ENCODE results near the gene TCTA.
"Not testable (repeated sequence)": the region's sequence is repeated elsewhere in the genome, so short reads cannot be mapped to it uniquely, and the experiment has no call there.

Gene TCTA

DNA sequence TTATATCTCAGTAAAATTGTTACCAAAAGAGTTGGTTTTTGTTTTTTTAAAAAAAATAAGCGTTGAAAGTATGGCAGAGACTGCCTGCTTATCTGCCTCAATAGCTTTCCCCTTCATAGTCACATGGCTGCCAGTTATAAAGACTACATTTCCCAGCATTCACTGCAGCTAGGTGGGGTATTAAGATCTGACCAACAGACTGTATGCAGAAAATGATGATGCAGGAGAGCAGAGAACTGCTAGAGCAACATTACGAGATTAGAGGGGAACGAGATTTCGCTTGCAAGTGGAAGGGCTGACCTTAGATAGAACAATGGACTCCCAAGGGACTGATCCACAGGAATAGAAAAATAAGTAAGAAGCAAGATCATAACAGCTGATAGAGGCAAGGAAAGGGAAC lies 14.8 kb upstream of the TCTA start:
- peak overlapping the region; percentile 21 for H3K4me3 Mint-ChIP-seq
- H3K27ac Mint-ChIP-seq = peak overlapping the region; percentile 65
- DNase-seq (ENCODE audit: low spot score in 2 of 2) (no peak), ATAC-seq (ENCODE audit: low read depth) (peak; percentile 81)
- peaks cover 43% of the 10 kb centered on the region for H3K4me1 Mint-ChIP-seq
- peaks cover 26% of the 10 kb centered on the region for H3K36me3 Mint-ChIP-seq
- H3K27me3 Mint-ChIP-seq = no peaks in the 10 kb centered on the region
- no peaks in the 10 kb centered on the region for H3K9me3 Mint-ChIP-seq

DNA sequence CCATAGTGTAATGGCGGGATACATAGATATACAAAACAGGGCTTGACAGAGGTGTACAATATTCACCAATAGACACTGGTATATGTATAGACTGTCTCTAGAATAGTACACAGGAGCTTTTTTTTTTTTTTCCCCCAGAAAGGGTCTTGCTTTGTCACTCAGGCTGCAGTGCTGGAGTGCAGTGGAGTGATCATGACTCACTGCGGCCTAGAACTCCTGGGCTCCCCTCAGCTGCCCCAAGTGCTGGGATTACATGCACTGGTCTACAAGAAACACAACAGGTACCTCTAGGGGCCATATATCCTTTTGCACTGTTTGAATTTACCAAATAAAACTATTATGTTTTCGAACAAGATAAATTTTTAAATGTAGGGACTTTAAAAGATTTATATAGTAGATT lies 12.8 kb upstream of the TCTA start:
- no peaks in the 10 kb centered on the region for H3K27me3 Mint-ChIP-seq
- peaks cover 32% of the 10 kb centered on the region for H3K4me1 Mint-ChIP-seq
- H3K4me3 Mint-ChIP-seq = no peak overlapping the region
- peaks cover 27% of the 10 kb centered on the region for H3K36me3 Mint-ChIP-seq
- H3K9me3 Mint-ChIP-seq = no peaks in the 10 kb centered on the region
- DNase-seq (ENCODE audit: low spot score in 2 of 2) (no peak), ATAC-seq (ENCODE audit: low read depth) (peak; percentile 3)
- H3K27ac Mint-ChIP-seq = peak overlapping the region; percentile 85

GRCh38 chr3:49401766-49402165 lies 10.5 kb upstream of the TCTA start:
- ATAC-seq (ENCODE audit: low read depth) (no peak), DNase-seq (ENCODE audit: low spot score in 2 of 2) (no peak)
- peak overlapping the region; percentile 81 for H3K27ac Mint-ChIP-seq
- no peak overlapping the region for H3K4me3 Mint-ChIP-seq
- H3K27me3 Mint-ChIP-seq = no peaks in the 10 kb centered on the region
- H3K4me1 Mint-ChIP-seq = peaks cover 33% of the 10 kb centered on the region
- no peaks in the 10 kb centered on the region for H3K9me3 Mint-ChIP-seq
- peaks cover 23% of the 10 kb centered on the region for H3K36me3 Mint-ChIP-seq

GRCh38 chr3:49403891-49404290 lies 8.3 kb upstream of the TCTA start:
- no peak overlapping the region for H3K27ac Mint-ChIP-seq
- peaks cover 18% of the 10 kb centered on the region for H3K36me3 Mint-ChIP-seq
- DNase-seq (ENCODE audit: low spot score in 2 of 2) (no peak), ATAC-seq (ENCODE audit: low read depth) (no peak)
- H3K4me3 Mint-ChIP-seq = no peak overlapping the region
- no peaks in the 10 kb centered on the region for H3K27me3 Mint-ChIP-seq
- H3K4me1 Mint-ChIP-seq = peaks cover 33% of the 10 kb centered on the region
- H3K9me3 Mint-ChIP-seq = no peaks in the 10 kb centered on the region

DNA sequence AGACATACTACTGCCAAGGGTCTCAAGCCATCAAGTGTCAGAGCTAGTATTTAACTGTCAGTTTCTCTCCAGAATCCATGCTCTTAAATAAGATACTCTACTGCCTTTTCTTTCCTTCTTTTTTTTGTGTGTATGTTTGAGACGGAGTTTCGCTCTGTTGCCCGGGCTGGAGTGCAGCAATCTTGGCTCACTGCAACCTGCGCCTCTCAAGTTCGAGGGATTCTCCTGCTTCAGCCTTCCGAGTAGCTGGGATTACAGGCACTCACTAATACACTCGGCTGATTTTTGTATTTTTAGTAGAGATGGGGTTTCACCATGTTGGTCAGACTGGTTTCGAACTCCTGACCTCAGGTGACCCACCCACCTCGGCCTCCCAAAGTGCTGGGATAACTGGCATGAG lies 6.7 kb upstream of the TCTA start:
- not testable (repeated sequence) for ATAC-seq (ENCODE audit: low read depth); H3K9me3 Mint-ChIP-seq; DNase-seq (ENCODE audit: low spot score in 2 of 2); H3K27me3 Mint-ChIP-seq
- peaks cover 38% of the 10 kb centered on the region for H3K4me1 Mint-ChIP-seq
- peaks cover 13% of the 10 kb centered on the region for H3K36me3 Mint-ChIP-seq
- peak overlapping the region; percentile 21 for H3K4me3 Mint-ChIP-seq
- peak overlapping the region; percentile 86 for H3K27ac Mint-ChIP-seq

DNA sequence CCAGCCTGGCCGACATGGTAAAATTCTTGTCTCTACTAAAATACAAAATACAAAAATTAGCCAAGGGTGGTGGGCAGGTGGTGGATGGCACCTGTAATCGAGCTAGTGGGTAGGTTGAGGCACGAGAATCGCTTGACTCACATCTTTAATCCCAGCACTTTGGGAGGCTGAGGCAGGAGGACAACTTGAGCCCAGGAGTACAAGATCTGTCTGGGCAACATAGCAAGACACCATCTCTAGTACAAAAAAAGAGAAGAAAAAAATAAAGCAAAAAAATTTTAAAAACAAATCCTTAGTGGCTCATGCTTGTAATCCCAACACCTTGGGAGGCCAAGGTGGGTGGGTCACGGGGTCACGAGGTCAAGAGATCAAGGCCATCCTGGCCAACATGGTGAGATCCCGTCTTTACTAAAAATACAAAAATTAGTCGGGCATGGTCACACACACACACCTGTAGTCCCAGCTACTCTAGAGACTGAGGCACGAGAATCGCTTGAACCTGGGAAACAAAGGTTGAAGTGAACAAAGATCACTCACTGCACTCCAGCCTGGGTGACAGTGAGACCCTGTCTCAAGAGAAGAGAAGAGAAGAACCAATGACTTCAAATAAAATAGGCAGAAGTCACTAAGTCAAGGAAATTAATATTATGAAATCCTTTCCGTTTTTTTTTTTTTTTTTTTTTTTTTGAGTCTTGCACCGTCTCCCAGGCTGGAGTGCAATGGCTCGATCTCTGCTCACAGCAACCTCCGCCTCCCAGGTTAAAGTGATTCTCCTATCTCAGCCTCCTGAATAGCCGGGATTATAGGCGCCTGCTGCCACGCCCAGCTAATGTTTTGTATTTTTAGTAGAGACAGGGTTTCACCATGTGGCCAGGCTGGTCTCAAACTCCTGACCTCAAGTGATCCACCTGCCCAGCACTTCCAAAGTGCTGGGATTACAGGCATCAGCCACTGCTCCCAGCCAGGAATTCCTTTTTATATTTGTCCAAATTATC lies 5.4 kb upstream of the TCTA start:
- Mint-ChIP-seq H3K27ac (peak overlapping the region; percentile 86), H3K36me3 (peaks cover 9% of the 10 kb centered on the region), H3K4me1 (peaks cover 34% of the 10 kb centered on the region), H3K4me3 (no peak overlapping the region), H3K27me3 (no peaks in the 10 kb centered on the region), H3K9me3 (no peaks in the 10 kb centered on the region)
- DNase-seq (ENCODE audit: low spot score in 2 of 2) (no peak), ATAC-seq (ENCODE audit: low read depth) (no peak)

DNA sequence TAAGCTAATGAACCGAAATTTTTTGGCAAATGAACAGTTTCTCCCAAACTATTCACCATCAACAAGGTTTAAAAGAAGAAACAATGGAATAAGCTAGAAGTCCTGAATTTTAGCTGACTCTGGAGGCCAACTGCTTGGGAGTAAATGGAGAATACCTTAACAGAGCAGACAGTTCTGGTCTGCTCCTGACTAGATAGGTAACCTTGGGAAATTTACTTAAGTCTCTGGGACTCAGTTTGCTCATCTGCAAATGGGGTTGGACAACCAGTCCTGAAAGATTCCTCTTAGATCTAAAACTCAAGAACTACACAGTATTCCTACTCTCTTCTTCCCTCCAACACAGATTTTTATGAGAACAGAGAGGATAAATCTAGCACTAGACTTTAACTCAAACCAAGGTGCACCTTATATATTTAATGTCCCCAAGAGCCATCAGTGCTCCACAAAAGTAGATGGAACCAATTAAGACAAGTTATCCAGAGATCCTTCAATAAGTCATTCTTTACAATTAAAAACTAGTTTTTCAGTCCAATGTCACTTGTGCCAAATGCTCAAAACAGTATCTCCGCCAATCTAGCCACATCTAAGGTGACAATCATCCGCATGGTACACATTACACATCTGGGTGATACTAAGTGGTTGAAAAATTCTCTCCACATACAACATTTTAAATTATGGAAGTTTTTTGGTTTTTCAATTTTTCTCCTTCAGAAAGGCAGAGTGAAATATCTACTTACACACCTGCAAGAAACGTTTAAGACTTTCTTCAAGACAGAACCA lies 2.0 kb upstream of the TCTA start:
- H3K27me3 Mint-ChIP-seq = no peaks in the 10 kb centered on the region
- no peak for ATAC-seq (ENCODE audit: low read depth)
- H3K4me1 Mint-ChIP-seq = peaks cover 45% of the 10 kb centered on the region
- peak overlapping the region; percentile 93 for H3K27ac Mint-ChIP-seq
- H3K9me3 Mint-ChIP-seq = no peaks in the 10 kb centered on the region
- no peak for DNase-seq (ENCODE audit: low spot score in 2 of 2)
- H3K36me3 Mint-ChIP-seq = peaks cover 8% of the 10 kb centered on the region
- peak overlapping the region; percentile 90 for H3K4me3 Mint-ChIP-seq

- Mint-ChIP-seq H3K9me3 (no peaks in the 10 kb centered on the region), H3K4me3 (peak overlapping the region; percentile 90), H3K4me1 (peaks cover 42% of the 10 kb centered on the region), H3K27ac (peak overlapping the region; percentile 93), H3K27me3 (no peaks in the 10 kb centered on the region), H3K36me3 (peaks cover 6% of the 10 kb centered on the region)
- DNase-seq (ENCODE audit: low spot score in 2 of 2) = no peak
- no peak for ATAC-seq (ENCODE audit: low read depth)
Measured at GRCh38 chr3:49410846-49411534, 1.2 kb upstream of the TCTA start.

GRCh38 chr3:49411535-49411967 lies 672 bp upstream of the TCTA start:
- H3K27me3 Mint-ChIP-seq = no peaks in the 10 kb centered on the region
- H3K4me1 Mint-ChIP-seq = peaks cover 44% of the 10 kb centered on the region
- DNase-seq (ENCODE audit: low spot score in 2 of 2) = peak in 1 of 2 donors; percentile 57
- H3K4me3 Mint-ChIP-seq = peak overlapping the region; percentile 90
- peak overlapping the region; percentile 93 for H3K27ac Mint-ChIP-seq
- ATAC-seq (ENCODE audit: low read depth) = peak; percentile 15
- no peaks in the 10 kb centered on the region for H3K9me3 Mint-ChIP-seq
- H3K36me3 Mint-ChIP-seq = peaks cover 4% of the 10 kb centered on the region

- ATAC-seq (ENCODE audit: low read depth) (no peak), DNase-seq (ENCODE audit: low spot score in 2 of 2) (no peak)
- peak overlapping the region; percentile 93 for H3K27ac Mint-ChIP-seq
- H3K4me1 Mint-ChIP-seq = peaks cover 48% of the 10 kb centered on the region
- no peaks in the 10 kb centered on the region for H3K27me3 Mint-ChIP-seq
- no peaks in the 10 kb centered on the region for H3K9me3 Mint-ChIP-seq
- H3K36me3 Mint-ChIP-seq = peaks cover 4% of the 10 kb centered on the region
- peak overlapping the region; percentile 84 for H3K4me3 Mint-ChIP-seq
Measured at GRCh38 chr3:49412632-49413337, 562 bp downstream of the TCTA start.

GRCh38 chr3:49413338-49413734 lies 1.1 kb downstream of the TCTA start:
- H3K4me3 Mint-ChIP-seq = peak overlapping the region; percentile 84
- no peaks in the 10 kb centered on the region for H3K27me3 Mint-ChIP-seq
- H3K4me1 Mint-ChIP-seq = peaks cover 49% of the 10 kb centered on the region
- H3K9me3 Mint-ChIP-seq = no peaks in the 10 kb centered on the region
- no peak for DNase-seq (ENCODE audit: low spot score in 2 of 2)
- H3K36me3 Mint-ChIP-seq = peaks cover 4% of the 10 kb centered on the region
- ATAC-seq (ENCODE audit: low read depth) = no peak
- peak overlapping the region; percentile 93 for H3K27ac Mint-ChIP-seq

DNA sequence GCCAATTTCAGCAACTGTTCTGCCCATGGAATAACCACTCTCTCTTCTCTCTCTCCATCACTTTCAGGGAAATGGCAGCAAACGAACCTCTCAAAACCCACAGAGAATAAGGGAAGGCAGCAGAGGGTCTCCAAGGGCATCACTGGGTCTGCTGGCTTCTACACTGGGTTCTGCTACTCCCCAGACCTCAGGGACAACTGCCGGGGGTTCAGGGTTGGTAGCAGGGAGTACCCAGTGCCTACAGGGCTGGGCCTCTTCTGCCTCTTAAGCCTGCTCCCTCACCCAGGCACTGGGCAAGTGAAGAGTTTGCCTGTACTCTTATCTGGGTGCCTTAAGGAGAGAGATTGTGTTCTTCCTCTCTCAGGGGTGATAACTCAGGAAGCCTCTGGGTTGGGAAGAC lies 2.5 kb downstream of the TCTA start:
- ATAC-seq (ENCODE audit: low read depth) (no peak), DNase-seq (ENCODE audit: low spot score in 2 of 2) (no peak)
- Mint-ChIP-seq H3K9me3 (no peaks in the 10 kb centered on the region), H3K36me3 (peaks cover 4% of the 10 kb centered on the region), H3K27ac (peak overlapping the region; percentile 99), H3K4me1 (peaks cover 48% of the 10 kb centered on the region), H3K4me3 (no peak overlapping the region), H3K27me3 (no peaks in the 10 kb centered on the region)

DNA sequence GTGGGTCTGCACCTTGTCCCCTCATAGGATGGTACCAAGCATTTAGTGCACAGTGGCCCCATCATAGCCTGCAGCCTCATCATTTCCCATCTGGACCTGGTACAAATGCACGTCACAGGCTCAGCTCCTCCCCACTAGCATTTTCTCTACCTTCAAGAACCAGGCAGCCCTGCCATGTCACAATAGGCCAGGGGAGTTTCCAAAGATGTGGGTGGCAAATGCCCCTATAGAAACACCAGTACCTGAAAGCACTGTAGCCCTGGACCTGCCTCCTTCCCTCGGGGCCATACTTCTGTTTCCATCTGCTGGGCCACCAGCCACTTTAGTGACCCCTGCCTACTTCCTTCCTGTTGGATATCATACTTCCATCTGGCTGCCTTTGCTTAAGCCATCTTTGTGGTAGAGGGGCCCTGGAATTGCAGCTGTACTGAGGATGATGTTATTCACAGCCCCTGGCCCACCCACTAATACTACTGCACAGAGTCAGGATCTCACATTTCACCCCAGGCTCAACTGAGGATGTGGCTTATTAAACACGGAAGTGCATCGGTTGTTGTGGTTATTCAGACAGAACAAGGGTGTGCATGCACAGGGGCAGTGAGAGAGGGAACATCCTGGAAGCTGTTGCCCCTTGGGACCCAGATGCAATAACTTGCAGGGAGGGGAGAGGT lies 3.8 kb downstream of the TCTA start:
- H3K4me3 Mint-ChIP-seq = peak overlapping the region; percentile 63
- no peaks in the 10 kb centered on the region for H3K9me3 Mint-ChIP-seq
- peak overlapping the region; percentile 99 for H3K27ac Mint-ChIP-seq
- H3K4me1 Mint-ChIP-seq = peaks cover 39% of the 10 kb centered on the region
- peak; percentile 56 to 73 for DNase-seq (ENCODE audit: low spot score in 2 of 2)
- H3K27me3 Mint-ChIP-seq = no peaks in the 10 kb centered on the region
- peaks cover 6% of the 10 kb centered on the region for H3K36me3 Mint-ChIP-seq
- peak; percentile 54 for ATAC-seq (ENCODE audit: low read depth)

Data from memory B cell (primary cell).